ENCODE results near the gene TRMT6.

TRMT6 gene

DNA sequence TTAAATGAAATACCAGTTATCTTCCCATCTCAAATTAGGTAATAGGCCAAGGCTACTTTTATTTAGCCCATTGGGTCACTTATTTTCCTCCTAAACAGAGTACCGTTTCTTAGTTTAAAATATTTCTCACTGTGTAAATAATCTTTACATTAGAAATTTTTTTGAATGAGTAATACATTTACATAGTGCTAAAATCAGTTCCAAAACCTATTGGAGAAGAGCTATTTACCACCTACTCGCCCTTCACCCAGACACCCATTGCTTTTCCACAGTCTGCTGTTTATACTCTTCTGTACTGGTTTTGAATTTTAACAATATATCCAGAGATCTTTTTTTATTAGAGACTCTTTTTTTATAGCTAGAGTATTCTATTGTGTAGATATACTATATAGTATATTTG, 37.0 kb upstream of the TRMT6 start:
- Histone ChIP-seq H3K79me2 (ENCODE audit: insufficient read depth, low read length) (no peaks in the 10 kb centered on the region), H3K4me2 (ENCODE audit: insufficient read depth, low read length) (no peak overlapping the region), H3K9me3 (ENCODE audit: insufficient read depth, low read length, severe bottlenecking) (no peaks in the 10 kb centered on the region), H3K4me1 (ENCODE audit: insufficient read depth, low read length) (no peaks in the 10 kb centered on the region), H2AFZ (ENCODE audit: low read depth, low read length) (no peak overlapping the region), H3K36me3 (ENCODE audit: insufficient read depth, low read length) (peaks cover 96% of the 10 kb centered on the region), H3K27ac (ENCODE audit: low read length) (no peak overlapping the region), H4K20me1 (ENCODE audit: insufficient read depth, low read length) (no peaks in the 10 kb centered on the region), H3K9ac (ENCODE audit: low read depth, low read length) (no peak overlapping the region), H3K4me3 (ENCODE audit: low read depth in 1 of 2, low read length in 2 of 2) (no peak overlapping the region), H3K27me3 (ENCODE audit: insufficient read depth, low read length, poor library complexity) (no peaks in the 10 kb centered on the region)
- no peak for DNase-seq
- TF ChIP-seq, protein P1, sequence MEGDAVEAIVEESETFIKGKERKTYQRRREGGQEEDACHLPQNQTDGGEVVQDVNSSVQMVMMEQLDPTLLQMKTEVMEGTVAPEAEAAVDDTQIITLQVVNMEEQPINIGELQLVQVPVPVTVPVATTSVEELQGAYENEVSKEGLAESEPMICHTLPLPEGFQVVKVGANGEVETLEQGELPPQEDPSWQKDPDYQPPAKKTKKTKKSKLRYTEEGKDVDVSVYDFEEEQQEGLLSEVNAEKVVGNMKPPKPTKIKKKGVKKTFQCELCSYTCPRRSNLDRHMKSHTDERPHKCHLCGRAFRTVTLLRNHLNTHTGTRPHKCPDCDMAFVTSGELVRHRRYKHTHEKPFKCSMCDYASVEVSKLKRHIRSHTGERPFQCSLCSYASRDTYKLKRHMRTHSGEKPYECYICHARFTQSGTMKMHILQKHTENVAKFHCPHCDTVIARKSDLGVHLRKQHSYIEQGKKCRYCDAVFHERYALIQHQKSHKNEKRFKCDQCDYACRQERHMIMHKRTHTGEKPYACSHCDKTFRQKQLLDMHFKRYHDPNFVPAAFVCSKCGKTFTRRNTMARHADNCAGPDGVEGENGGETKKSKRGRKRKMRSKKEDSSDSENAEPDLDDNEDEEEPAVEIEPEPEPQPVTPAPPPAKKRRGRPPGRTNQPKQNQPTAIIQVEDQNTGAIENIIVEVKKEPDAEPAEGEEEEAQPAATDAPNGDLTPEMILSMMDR (IDR thresholded peaks at IDR 0.05; ENCODE audit: borderline replicate concordance, extremely low read depth, low read length, poor library complexity, severe bottlenecking), result no peak
- no peak for TF ChIP-seq EZH2 (IDR thresholded peaks at IDR 0.05; ENCODE audit: borderline replicate concordance, low read depth, low read length, severe bottlenecking)
- ATAC-seq (ENCODE audit: insufficient read depth, low read depth), result no peak

DNA sequence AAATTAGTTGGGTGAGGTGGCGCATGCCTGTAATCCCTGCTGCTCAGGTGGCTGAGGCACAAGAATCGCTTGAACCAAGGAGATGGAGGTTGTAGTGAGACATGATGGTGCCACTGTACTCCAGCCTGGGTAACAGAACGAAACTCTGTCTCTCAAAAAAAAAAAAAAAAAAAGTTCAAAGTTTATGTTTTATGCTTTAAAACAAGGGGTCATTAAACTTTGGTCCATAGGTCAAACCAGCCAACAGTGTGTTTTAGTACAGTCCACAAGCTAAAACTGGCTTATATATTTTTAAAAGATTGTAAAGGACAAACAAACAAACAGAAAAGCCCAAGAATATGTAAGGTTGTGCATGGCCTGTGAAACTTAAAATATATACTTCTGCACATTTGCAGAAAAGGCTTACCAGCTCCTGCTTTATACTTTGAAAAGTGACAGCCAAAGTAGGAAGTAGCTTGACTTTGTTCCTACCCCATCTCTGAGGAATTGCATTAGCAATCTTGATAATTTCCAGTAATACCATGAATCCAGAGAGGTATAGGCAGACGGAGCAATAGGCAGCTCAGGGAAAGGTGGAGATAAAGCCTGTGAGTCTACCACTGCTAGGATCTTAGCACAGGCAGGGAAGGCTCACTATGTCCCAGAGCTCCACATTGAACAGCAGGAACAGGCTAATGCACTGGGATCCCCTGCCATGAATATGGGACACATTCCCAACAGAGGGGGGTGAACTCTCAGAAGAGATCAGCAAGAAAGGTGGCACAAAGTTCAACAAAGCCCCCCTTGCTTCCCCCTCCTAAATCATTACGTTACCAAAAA, 30.6 kb upstream of the TRMT6 start:
- no peak overlapping the region for H3K4me2 ChIP-seq (ENCODE audit: insufficient read depth, low read length)
- DNase-seq, result no peak
- no peaks in the 10 kb centered on the region for H3K9me3 ChIP-seq (ENCODE audit: insufficient read depth, low read length, severe bottlenecking)
- no peaks in the 10 kb centered on the region for H3K79me2 ChIP-seq (ENCODE audit: insufficient read depth, low read length)
- no peak overlapping the region for H3K9ac ChIP-seq (ENCODE audit: low read depth, low read length)
- TF ChIP-seq EZH2 (IDR thresholded peaks at IDR 0.05; ENCODE audit: borderline replicate concordance, low read depth, low read length, severe bottlenecking), result no peak
- H3K36me3 ChIP-seq (ENCODE audit: insufficient read depth, low read length), result peaks cover 95% of the 10 kb centered on the region
- H4K20me1 ChIP-seq (ENCODE audit: insufficient read depth, low read length), result no peaks in the 10 kb centered on the region
- no peak overlapping the region for H3K4me3 ChIP-seq (ENCODE audit: low read depth in 1 of 2, low read length in 2 of 2)
- ATAC-seq (ENCODE audit: insufficient read depth, low read depth), result no peak
- H3K27ac ChIP-seq (ENCODE audit: low read length), result no peak overlapping the region
- H3K4me1 ChIP-seq (ENCODE audit: insufficient read depth, low read length), result no peaks in the 10 kb centered on the region
- no peaks in the 10 kb centered on the region for H3K27me3 ChIP-seq (ENCODE audit: insufficient read depth, low read length, poor library complexity)
- no peak overlapping the region for H2AFZ ChIP-seq (ENCODE audit: low read depth, low read length)

- Histone ChIP-seq H3K36me3 (ENCODE audit: insufficient read depth, low read length) (peaks cover 93% of the 10 kb centered on the region), H3K9ac (ENCODE audit: low read depth, low read length) (no peak overlapping the region), H3K27ac (ENCODE audit: low read length) (no peak overlapping the region), H3K4me1 (ENCODE audit: insufficient read depth, low read length) (no peaks in the 10 kb centered on the region), H3K4me2 (ENCODE audit: insufficient read depth, low read length) (no peak overlapping the region), H3K79me2 (ENCODE audit: insufficient read depth, low read length) (no peaks in the 10 kb centered on the region), H3K27me3 (ENCODE audit: insufficient read depth, low read length, poor library complexity) (no peaks in the 10 kb centered on the region), H4K20me1 (ENCODE audit: insufficient read depth, low read length) (no peaks in the 10 kb centered on the region; the same call in 1 of the 2 replicates), H3K9me3 (ENCODE audit: insufficient read depth, low read length, severe bottlenecking) (no peaks in the 10 kb centered on the region), H3K4me3 (ENCODE audit: low read depth in 1 of 2, low read length in 2 of 2) (no peak overlapping the region), H2AFZ (ENCODE audit: low read depth, low read length) (no peak overlapping the region)
- TF ChIP-seq, protein P1 (IDR thresholded peaks at IDR 0.05; ENCODE audit: borderline replicate concordance, extremely low read depth, low read length, poor library complexity, severe bottlenecking), result no peak
- no peak for TF ChIP-seq EZH2 (IDR thresholded peaks at IDR 0.05; ENCODE audit: borderline replicate concordance, low read depth, low read length, severe bottlenecking)
- DNase-seq (no peak), ATAC-seq (ENCODE audit: insufficient read depth, low read depth) (no peak)
These were observed 29.5 kb upstream of the TRMT6 start for GRCh38 chr20:5979801-5980200.

- Histone ChIP-seq H3K79me2 (ENCODE audit: insufficient read depth, low read length) (no peaks in the 10 kb centered on the region), H4K20me1 (ENCODE audit: insufficient read depth, low read length) (no peaks in the 10 kb centered on the region; the same call in 1 of the 2 replicates), H2AFZ (ENCODE audit: low read depth, low read length) (no peak overlapping the region), H3K4me3 (ENCODE audit: low read depth in 1 of 2, low read length in 2 of 2) (no peak overlapping the region), H3K9me3 (ENCODE audit: insufficient read depth, low read length, severe bottlenecking) (no peaks in the 10 kb centered on the region), H3K4me1 (ENCODE audit: insufficient read depth, low read length) (no peaks in the 10 kb centered on the region), H3K4me2 (ENCODE audit: insufficient read depth, low read length) (no peak overlapping the region), H3K36me3 (ENCODE audit: insufficient read depth, low read length) (peaks cover 95% of the 10 kb centered on the region), H3K27me3 (ENCODE audit: insufficient read depth, low read length, poor library complexity) (no peaks in the 10 kb centered on the region), H3K27ac (ENCODE audit: low read length) (no peak overlapping the region), H3K9ac (ENCODE audit: low read depth, low read length) (no peak overlapping the region)
- TF ChIP-seq EZH2 (IDR thresholded peaks at IDR 0.05; ENCODE audit: borderline replicate concordance, low read depth, low read length, severe bottlenecking), result no peak
- TF ChIP-seq, protein P1 (IDR thresholded peaks at IDR 0.05; ENCODE audit: borderline replicate concordance, extremely low read depth, low read length, poor library complexity, severe bottlenecking), result no peak
- ATAC-seq (ENCODE audit: insufficient read depth, low read depth) (no peak), DNase-seq (no peak)
These were observed 27.6 kb upstream of the TRMT6 start for GRCh38 chr20:5977975-5978374.
